Amniotic epithelial cell (primary cell): Measurements from ENCODE around the gene SIT1.
"Not testable (repeated sequence)": the region's sequence is repeated elsewhere in the genome, so short reads cannot be mapped to it uniquely, and the experiment has no call there.

ENCODE experiments used
- DNase-seq: peaks from one replicate; pipeline ENCODE4 v3.0.0-alpha.2; 2010; ENCODE audit warnings: low read depth

Gene SIT1

DNA sequence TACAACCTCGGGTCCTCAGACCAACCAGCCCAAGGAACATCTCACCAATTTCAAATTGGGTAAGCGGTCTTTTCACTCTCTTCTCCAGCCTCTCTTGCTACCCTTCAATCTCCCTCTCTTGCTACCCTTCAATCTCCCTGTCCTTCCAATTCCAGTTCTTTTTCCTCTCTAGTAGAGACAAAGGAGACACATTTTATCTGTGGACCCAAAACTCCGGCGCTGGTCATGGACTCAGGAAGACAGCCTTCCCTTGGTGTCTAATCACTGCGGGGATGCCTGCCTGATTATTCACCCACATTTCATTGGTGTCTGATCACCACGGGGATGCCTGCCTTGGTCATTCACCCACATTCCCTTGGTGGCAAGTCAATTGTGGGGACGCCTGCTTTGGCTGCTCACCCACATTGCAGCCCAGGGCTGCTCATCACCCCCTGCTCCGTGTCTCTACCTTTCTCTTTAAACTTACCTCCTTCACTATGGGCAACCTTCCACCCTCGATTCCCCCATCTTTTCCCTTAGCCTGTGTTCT is 13.2 kb downstream of the SIT1 start:
- DNase-seq = not testable (repeated sequence)

DNA sequence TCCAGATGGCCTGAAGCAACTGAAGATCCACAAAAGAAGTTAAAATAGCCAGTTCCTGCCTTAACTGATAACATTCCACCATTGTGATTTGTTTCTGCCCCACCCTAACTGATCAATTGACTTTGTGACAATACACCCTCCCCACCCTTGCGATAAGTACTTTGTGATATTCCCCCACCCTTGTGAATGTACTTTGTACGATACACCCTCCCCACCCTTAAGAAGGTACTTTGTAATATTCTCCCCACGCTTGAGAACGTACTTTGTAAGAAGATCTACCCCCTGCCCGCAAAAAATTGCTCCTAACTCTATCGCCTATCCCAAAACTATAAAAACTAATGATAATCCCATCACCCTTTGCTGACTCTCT is 13.9 kb downstream of the SIT1 start:
- DNase-seq = not testable (repeated sequence)

GRCh38 chr9:35636135-35636876 is 14.4 kb downstream of the SIT1 start:
- no peak for DNase-seq

DNA sequence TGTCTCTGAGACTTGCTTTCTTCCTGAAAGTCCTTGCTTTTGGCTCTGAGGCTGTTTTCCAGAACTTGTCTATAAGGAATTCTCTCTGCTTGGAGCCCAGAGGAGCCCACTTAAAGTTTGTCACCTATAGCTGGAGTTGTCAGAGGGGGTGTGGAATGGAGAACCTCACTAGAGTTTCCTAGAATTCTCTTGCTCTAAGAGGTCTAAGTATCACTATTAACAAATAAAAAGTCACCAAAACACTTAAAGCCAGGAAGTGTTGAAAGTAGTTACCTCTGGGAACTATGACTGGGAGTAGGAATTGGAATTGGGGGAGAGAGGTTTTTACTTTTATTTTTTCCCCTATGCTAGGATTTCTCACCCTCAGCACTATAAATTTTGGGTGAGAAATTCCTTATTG is 15.0 kb downstream of the SIT1 start:
- no peak for DNase-seq

DNA sequence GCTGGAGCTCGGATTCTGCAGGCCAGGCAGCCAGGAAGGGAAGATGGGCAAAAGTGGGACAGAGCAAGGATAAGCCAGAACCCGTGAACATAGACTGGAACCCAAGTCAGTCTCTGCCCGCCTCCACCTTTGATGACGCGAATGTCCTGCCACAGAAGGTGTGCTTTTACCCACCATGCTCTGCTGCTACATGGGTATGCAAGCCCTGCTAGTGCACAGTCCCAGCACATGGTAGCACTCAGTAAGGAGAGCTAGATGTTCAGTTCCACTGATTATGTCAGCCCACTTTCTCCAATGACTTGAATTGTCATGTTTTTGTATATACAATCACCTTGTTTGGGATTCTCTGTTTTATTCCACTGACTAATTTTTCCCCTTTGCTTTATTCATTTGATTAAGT is 21.1 kb downstream of the SIT1 start:
- no peak for DNase-seq

DNA sequence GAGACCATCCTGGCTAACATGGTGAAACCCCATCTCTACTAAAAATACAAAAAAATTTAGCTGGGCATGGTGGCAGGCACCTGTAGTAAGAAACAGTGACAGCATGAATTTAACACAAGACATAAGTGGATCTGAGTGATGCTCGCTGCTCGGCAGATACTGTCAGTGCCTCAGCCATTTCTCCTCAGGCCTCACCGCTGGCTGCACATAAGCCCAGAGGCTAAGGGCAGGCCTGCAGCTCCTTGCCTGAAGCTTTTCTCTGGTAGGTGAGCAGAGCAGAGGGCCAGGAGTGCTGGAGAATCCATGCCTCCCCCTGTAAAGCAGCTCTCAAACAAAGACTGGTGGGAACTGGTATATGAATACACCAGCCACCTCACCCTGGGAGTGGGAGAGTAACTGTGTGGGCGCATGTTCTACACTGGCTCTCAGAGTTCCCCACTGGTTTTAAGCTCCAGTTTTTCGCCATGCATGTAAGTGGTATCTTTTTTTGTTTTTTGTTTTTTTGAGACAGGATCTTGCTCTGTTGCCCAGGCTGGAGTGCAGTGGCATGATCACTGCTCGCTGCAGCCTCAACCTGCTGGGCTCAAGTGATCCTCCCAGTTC is 22.2 kb downstream of the SIT1 start:
- no peak for DNase-seq

GRCh38 chr9:35627575-35627974 is 23.2 kb downstream of the SIT1 start:
- DNase-seq = peak; percentile 60

- DNase-seq = no peak
Measured at GRCh38 chr9:35619800-35620158, 31.0 kb downstream of the SIT1 start.

DNA sequence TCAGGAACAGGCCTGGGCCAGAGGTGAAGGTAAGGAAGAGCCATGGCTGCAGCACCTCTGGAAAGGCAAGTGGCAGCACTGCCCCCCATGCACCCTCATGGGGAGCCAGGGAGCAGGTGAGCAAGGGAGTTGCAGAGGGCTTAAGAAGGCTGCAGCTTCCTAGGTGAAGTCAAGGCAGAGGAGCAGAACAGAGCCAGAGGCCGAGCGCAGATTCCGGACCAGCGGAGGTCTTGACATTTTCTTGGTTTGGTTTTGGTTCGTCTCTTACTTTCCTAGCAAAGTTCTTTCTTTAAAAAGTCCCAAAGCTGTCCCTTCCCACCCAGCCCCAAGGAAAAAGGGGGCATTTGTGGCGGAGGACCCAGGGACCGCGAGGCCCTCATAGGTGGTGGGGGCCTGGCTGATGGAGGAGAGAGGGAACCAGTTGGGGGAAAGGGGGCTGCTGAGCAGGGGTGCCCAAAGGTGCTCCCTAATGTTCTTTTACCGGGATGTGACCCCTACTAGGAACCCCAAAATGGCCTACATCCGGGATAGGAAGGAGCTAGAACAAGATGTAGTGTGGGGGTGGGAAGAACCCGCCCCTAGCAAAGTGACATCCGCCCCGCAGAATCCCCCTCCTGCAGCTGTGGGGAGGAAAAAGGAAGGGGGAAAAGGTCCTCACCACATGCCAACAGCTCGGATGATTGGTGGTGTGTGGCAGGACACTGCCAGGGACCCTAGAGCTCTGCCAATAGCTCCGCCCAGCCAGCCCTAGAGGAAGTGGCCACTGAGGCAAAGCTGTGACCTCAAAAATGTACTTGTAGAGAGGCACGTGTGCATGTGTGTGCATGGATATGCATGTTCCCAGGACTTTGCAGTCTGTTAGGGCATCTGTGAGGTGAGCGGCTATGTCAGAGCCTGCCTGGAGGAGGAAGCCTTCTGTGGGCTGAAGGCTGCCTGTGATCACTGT is 31.6 kb downstream of the SIT1 start:
- DNase-seq = no peak

DNA sequence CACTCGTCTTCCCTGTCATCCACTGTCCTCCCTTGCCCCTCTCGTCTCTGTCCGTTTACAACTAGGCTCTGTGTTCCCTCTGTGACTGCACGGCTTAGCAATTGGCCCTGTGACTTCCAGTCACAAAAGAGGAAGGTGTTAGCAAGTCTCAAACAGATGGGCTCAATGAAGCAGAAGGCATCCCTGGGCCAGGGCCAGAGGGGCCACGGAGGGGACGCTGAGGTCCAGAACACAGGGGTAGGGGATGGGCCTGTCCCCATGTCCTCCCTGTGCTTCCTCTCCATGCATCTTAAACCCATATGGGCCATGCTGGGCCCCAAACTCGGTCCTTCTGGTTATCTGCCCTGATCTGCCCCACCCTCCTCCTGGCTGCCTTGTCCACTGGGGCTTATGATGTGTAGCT is 32.4 kb downstream of the SIT1 start, which contains the start of gene CD72:
Gene CD72, minus strand, starts transcription at position 89 of the 403 bp plus-strand sequence. CDS start 110 bp downstream, outside the sequence.
- no peak for DNase-seq

DNA sequence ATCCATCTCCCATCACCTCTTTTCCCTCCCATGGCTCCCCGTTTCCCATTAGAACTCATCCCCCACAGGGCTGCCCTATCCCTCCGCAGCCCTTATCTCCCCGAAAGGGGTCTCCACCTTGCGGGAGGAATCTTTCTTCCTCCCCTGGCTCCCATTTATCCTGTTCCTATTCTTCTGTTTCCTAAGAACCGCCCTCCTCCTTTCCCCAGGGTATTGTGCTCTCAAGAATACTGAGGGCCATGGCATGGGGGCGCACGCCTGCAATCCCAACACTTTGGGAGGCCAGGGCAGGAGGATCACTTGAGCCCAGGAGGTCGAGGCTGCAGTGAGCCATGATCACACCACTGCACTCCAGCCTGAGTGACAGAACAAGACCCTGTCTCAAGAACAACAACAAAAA is 33.2 kb downstream of the SIT1 start:
- DNase-seq = no peak

- DNase-seq = peak; percentile 62
Measured at GRCh38 chr9:35616681-35617459, 33.9 kb downstream of the SIT1 start.

GRCh38 chr9:35615981-35616680 is 34.6 kb downstream of the SIT1 start:
- DNase-seq = no peak

- no peak for DNase-seq
Measured at GRCh38 chr9:35612843-35613242, 37.9 kb downstream of the SIT1 start.

- not testable (repeated sequence) for DNase-seq
Measured at GRCh38 chr9:35612066-35612465, 38.7 kb downstream of the SIT1 start.

DNA sequence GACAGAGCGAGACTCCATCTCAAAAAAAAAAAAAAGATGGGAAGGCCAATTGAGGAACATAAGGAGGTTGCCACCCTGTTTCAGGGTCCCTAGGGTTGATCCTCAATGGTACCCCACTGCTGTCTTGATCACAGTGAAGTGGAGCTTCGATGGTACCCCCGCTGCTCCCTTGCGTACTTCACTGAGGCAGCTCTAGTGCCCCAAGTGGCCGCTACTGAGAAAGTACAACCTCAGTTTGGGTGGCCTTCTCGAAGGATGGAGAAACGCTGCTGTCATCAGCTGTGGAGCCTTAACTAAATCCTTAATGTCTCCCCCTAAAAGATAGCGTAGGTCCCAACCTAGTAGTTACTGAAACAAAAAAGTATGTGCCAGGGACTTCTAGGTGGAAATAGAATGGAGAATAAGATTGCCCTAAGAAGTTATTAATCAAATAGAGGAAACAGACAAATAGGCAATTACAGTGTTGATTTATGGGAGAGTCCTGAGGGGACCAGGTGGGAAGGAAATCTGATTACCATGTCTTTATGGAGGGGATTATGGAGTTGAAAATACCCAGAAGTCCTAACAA is 39.4 kb downstream of the SIT1 start:
- peak; percentile 50 for DNase-seq

- no peak for DNase-seq
Measured at GRCh38 chr9:35609820-35610163, 40.9 kb downstream of the SIT1 start.

- no peak for DNase-seq
Measured at GRCh38 chr9:35609001-35609819, 41.5 kb downstream of the SIT1 start.

DNA sequence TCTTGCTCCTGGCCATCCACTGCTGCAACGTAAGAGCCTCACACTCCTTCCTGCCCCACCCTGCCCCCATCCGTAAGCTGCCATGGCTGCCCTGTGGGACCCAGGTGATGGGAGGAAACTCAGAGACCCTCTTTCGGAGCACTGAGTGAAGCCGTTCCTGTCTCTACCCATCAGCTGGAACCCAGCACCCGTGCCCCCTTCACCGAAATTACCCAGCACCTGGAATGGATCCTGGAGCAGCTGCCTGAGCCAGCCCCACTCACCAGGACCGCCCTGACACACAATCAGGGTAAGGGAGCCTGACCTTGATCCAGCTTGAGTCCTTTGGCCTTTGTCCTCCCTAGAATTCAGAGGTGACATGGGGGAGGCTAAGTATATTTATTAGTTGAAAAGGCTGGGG is 42.5 kb downstream of the SIT1 start:
- DNase-seq = no peak

DNA sequence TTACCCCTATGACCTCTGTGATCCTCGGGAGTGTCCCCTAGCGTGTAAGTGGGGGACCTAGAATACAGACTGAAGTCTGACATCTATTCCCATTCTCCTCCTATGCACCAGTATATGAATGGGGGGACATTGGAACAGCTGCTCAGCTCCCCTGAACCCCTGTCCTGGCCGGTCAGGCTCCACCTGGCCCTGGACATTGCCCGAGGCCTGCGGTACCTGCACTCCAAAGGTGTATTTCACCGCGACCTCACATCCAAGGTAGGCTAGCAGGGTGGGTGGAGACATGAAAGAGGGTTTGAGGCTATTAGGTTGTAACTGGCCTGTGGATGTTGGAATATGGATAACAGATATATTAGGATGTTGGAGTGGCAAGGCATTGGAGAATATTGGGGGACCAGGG is 44.0 kb downstream of the SIT1 start:
- DNase-seq = no peak
